ELF-1 (cell line): ENCODE results near the gene TNFRSF1A.

Experiments used
- DNase-seq: peaks from one replicate; pipeline ENCODE4 v3.0.0-alpha.2; 2016; ENCODE audit warnings: low read depth, low spot score

TNFRSF1A gene

DNA sequence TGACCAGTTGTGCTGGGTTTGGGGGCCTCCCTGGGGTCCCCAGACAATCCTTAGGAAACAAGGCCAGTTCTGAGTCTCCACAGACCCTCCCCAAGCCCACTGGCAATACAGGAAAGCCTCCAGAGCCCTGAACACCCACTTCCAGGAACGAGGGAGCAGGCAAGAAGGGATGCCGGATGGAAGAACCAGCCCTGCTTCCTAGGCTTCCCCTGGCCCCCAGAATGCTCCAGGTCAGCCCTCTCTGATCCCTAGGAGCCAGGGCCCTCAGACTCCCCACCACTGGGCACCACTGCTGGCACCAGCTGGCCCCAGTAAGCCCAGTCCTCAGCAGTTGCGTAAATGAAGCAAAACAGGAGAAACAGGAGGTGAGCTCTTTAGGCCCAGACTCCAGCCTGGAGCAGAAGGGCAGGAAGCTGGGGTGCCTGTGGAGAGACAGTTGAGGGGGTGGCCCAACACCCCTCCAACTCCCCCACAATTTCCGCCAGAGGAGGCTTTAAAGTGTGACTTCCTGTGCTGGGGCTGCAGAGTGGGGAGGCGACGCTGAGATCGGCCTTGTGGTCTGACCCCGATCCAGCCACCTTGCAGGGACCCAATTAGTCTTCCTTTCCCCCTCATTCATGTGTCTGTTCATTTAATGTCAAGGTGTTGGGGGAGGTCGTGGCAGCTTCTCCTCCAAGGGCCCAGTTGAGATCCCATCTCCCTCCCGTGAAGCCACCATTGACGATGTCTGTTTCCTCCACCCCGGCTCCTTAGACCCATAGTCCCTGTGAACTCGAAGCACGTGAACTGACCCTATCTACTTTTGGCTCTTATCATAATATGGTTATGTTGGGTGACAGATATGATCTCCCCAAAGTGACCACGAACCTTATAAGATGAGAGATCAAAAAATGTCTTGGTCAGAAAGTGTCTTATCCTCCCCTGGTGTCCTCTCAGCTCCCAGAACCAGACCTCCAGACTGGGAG, 4.7 kb downstream of the TNFRSF1A start:
- no peak for DNase-seq

DNA sequence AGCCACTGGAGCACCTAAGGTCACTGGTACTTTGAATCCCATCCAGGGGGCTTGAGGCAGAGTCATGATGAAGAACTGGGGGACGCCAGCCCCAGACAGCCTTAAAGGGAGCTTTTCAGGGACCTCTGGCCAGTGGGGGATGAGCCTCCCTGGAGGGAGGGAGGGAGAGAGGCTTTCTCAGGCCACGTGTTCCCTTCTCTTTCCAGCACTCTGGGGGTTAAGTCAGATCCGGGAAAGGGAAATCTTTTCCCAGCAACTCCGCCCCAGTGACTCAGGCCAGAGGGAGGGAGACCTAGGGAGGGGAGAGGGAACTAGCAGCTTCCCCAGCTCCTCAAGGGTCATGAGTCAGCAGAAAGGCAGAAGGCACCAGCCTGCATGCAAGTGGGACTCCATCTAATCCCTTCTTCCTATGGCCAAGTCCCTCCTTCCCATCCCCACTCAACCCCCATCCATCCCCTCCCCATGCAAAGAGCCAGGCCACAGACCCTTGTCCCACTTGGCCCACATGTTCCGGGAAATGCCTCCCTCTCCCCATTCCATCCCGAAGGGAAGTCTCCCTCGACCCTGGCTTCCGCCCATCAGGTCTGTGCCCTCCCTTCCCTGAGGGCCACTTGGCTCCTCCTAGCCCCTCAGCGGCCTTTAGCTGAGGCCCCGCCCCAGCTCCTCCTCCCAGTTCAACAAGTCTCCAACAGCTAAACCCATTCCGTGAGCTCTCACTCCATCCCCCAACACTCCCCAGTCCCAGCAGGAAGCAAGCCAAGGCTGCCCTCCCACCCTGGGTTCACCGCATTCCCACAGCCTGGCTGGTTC, 5.6 kb downstream of the TNFRSF1A start:
- DNase-seq: peak; percentile 98

GRCh38 chr12:6335451-6336078, 6.3 kb downstream of the TNFRSF1A start:
- peak; percentile 81 for DNase-seq

DNA sequence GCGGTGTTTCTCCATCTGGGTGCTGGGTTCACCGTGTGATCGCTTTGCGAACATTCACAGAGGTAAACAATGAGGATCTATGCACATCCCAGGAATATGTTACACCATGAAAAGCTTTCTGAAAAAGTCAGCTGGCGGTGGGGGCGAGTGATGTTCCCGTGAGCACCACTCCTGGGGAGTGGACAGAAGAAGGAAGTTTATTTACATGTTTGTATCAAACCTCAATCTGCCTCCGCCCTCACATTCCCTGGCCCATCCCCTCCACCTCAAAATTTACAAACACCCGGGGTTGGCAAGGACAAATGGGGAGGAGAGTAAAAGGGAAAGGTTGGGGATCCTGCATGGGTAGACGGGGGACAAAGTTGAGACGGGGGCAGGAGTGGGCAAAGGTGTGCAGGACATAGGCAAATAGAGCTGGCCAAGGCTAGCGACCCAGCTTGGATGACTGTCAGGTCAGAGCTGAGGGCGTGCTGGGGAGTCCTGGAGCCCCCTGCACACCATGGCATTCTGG, 6.9 kb downstream of the TNFRSF1A start:
- DNase-seq: no peak

DNA sequence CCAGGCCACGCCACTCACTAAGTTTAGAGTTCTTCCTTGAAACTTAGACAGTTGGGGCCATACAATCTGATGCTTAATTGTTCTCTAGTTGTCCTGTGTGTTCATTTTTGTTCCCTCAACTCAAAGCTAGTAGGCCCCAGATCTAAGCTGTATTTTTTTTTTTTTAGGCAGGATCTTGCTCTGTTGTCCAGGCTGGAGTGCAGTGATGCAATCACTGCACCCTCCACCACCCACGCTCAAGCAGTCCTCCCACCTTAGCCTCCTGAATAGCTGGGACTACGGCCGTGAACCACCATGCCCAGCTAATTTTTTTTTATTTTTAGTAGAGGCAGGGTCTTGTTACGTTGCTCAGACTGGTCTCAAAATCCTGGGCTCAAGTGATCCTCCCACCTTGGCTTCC, 7.5 kb downstream of the TNFRSF1A start:
- DNase-seq: no peak

GRCh38 chr12:6333566-6333965, 8.3 kb downstream of the TNFRSF1A start:
- DNase-seq: no peak

DNA sequence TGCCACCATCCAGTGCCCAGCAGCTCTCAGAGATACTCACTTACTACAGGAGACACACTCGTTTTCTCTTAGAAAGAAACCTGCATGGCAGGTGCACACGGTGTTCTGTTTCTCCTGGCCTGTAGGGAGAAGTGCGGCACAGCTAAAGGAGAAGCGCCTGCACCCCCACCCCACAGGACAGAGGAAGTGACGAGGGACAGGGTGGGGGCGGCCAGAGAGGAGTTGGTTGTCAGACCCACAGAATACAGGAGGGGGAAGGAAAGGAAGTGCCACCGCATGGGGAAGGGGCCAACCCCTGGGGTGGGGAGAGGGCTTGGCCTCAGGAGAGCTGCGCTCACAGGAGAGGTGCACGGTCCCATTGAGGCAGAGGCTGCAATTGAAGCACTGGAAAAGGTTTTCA, 8.8 kb downstream of the TNFRSF1A start:
- DNase-seq: no peak

GRCh38 chr12:6332459-6332858, 9.4 kb downstream of the TNFRSF1A start:
- no peak for DNase-seq

DNA sequence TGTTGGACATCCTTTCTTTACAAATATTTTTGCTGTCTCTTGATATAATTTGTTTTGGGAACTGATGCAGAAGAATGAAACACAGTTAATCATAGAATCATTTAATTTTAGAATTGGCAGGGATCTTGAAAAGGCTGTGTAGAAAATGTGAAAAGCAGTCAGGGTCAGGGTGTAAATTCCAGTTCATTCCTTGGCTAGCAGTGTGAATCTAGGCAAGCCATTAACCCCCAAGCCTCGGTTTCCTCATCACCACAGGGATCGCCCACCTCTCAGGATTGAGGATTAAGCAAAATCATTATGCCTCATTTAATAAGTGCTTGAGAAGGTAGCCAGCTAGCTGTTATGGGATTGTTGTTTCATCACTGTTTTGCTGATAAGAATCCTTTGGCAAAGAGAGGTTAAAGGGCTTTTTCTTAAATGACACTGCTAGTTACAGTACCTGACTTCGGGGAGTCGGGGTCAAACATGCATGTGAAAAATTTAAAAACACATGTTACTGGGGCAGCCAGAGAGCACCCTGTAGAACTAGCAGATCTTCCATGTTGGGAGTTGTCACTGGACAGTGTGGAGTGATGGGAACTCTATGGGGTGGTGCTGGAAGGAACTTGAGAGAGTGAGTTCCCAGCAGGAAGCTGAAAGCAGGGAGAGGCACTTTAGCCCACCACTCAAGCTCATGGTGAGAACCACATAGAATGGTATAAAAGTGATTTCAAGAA, 10.7 kb downstream of the TNFRSF1A start:
- no peak for DNase-seq

- DNase-seq: no peak
Observed at GRCh38 chr12:6330192-6330591, 11.7 kb downstream of the TNFRSF1A start.

GRCh38 chr12:6329703-6330064, 12.2 kb downstream of the TNFRSF1A start:
- DNase-seq: no peak

GRCh38 chr12:6328945-6329702, 12.8 kb downstream of the TNFRSF1A start:
- no peak for DNase-seq

GRCh38 chr12:6328045-6328779, 13.7 kb downstream of the TNFRSF1A start:
- DNase-seq: no peak

DNA sequence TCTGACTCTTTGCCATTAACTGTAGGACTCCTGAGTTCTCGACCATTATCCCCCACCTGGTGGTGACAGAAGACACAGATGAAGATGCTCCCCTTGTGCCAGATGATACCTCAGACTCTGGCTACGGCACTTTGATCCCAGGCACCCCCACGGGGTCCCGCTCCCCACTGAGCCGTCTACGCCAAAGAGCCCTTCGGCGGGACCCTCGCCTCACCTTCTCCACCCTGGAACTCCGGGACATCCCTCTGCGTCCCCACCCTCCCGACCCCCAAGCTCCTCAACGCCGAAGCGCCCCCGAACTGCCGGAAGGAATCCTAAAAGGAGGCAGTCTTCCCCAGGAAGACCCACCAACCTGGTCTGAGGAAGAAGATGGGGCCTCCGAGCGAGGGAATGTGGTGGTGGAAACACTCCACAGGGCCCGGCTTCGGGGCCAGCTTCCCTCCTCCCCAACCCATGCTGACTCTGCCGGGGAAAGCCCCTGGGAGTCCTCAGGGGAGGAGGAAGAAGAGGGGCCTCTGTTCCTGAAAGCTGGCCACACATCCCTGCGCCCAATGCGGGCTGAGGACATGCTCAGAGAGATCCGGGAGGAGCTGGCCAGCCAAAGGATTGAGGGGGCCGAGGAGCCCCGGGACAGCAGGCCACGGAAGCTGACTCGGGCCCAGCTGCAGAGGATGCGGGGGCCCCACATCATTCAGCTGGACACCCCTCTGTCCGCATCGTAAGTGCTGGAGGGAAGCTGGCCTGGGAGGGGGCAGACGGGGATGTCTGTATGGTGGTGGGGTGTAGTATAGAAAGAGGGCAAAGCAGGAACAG, 14.4 kb downstream of the TNFRSF1A start:
- no peak for DNase-seq

GRCh38 chr12:6326316-6327228, 15.3 kb downstream of the TNFRSF1A start:
- DNase-seq: peak; percentile 89

- no peak for DNase-seq
Observed at GRCh38 chr12:6324936-6325750, 16.7 kb downstream of the TNFRSF1A start.
